IMR-90 (cell line): ENCODE measurements around the gene INPP5F.

Source experiments
- CTCF ChIP-seq: conservative IDR thresholded peaks from 2 replicates; pipeline ENCODE4 v1.5.1; 2012; ENCODE audit warnings: mild to moderate bottlenecking, low read depth, low read length, improper control_type of control experiment
- POLR2A ChIP-seq: IDR thresholded peaks from 2 replicates; pipeline ENCODE4 v1.6.1; 2012; ENCODE audit warnings: mild to moderate bottlenecking, low read depth, low read length
- RFX5 ChIP-seq: IDR thresholded peaks from 2 replicates; pipeline ENCODE4 v1.8.0; 2012; ENCODE audit warnings: low read depth, mild to moderate bottlenecking, low read length, moderate library complexity

- TF ChIP-seq RFX5, result no peak
- no peak for TF ChIP-seq CTCF
- TF ChIP-seq POLR2A, result no peak
Observed at GRCh38 chr10:119805702-119806230, 79.9 kb downstream of the INPP5F start.
